ENCODE results near the gene ANKRD44.
A peak's percentile ranks its signal among the peaks of the same experiment; 100 is the strongest.

ANKRD44 gene

DNA sequence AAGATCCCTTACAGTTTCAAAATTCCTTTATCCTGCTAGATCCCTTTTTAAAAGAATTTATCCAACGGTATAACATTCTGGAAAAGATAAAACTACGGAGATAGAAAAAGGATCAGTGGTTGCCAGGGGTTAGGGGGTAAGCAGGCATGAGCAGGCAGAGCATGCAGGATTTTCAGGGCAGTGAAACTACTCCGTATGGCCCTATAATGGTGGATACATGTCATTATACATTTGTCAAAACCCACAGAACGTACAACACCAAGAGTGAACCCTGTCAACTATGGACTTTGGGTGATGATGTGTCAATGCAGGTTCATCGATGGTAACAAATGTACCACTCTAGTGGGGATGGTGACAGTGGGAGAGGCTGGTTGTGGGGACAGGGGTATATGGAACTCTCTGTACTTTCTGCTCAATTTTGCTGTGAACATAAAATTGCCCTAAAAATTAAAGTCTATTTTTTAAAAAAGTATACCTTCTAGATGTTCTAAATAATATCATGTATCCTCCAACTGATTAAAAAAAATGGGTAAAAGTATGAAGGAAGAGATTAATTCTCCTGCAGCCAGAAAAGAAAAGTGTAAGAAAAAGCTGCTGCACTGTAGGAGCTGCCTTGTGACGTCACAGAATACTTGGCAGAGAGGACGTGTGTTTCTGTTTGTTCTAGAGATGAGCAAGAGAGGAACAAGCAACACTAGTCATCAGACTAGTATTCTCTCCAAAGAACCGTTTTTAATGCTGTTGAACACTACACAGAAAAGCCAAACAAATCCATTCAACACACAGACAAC lies 23.6 kb downstream of the ANKRD44 start:
- DNase-seq = peak; percentile 46

DNA sequence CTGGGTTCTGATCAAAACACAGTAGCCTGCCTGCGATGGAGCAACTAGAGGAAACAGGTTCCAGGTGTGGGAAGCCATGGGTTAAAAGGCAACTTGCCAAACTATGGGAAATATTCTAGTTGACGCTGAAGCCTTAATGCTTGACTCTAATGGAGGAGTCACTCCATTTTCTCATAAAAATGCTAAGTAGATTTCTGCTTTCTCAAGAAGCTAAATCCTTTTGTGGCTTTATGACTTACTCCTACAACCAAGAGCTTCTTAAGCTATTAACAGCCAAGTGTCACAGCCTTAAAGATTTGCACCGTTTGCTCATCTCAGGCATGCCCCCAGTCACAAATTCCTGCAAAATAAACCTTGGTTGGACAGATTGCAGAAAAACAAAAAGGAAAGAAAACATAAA lies 25.2 kb downstream of the ANKRD44 start:
- DNase-seq = no peak

DNA sequence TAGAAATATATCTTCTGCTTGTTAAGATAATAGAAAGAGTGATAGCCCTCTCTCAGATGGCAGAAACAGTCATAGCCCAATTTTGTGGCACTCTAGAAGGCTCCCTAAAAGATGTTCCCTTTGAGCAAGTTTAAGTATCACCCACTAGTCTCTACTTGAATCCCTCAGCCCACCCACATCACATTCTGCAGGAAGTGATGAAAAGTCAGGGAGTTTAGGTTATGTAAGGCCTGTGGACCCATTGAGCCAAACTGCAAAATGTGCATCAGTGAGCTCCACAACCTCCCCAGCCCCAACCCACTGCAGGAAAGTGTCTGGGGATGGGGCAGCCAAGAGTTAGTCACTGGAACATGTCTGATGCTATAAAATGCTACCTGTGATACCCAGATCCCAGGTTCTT lies 25.6 kb downstream of the ANKRD44 start:
- DNase-seq = no peak

DNA sequence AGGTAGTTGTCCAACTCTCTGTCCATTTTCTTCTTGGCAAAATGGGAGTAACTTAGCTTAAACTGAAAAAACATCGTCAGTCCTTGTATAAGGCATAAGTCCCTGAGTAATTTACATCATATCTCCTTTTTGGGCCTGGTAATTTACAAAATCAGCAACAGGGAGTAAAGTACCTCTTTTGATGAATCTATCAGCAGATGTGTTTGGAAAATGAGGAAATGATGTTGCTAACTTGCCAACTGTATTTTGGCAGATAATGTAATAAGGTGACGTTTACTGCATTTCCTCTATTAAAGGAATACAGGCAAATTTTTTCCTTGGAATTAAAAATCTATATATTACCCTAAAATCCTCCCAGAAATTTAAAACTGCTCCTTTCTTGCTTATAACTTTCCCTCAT lies 29.2 kb downstream of the ANKRD44 start:
- DNase-seq = no peak

DNA sequence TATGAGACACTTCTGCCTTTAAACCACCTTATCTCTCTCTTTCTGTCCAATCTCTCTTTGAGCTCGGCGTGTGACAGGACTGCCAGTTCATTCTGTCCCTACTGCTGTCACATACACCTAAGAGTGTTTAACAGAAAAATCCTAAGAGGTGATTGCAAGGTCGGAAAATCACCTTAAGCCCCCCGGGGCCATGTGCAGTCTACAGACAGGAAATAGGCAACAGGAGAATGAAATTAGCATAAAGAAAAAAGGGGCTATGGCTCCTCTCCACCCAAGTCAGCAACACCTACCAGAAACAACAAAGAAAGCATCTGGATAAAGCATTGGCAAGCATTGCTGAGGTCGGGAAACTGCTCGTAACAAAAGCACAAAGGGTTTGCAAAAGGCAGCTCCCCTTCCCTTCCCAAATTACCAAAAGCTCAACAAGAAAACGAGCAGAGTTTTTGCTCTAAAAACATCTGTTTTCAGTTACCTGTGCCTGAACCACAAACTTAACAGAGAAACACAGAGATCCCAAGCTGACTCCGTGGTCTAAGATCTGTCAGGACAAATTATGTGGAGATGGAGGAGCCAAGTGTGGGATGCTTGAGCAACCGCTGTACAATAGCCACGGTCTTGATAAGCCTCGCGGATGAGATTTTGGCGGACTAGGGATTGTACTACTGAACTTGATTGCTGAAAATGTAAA lies 30.4 kb downstream of the ANKRD44 start:
- DNase-seq = no peak

DNA sequence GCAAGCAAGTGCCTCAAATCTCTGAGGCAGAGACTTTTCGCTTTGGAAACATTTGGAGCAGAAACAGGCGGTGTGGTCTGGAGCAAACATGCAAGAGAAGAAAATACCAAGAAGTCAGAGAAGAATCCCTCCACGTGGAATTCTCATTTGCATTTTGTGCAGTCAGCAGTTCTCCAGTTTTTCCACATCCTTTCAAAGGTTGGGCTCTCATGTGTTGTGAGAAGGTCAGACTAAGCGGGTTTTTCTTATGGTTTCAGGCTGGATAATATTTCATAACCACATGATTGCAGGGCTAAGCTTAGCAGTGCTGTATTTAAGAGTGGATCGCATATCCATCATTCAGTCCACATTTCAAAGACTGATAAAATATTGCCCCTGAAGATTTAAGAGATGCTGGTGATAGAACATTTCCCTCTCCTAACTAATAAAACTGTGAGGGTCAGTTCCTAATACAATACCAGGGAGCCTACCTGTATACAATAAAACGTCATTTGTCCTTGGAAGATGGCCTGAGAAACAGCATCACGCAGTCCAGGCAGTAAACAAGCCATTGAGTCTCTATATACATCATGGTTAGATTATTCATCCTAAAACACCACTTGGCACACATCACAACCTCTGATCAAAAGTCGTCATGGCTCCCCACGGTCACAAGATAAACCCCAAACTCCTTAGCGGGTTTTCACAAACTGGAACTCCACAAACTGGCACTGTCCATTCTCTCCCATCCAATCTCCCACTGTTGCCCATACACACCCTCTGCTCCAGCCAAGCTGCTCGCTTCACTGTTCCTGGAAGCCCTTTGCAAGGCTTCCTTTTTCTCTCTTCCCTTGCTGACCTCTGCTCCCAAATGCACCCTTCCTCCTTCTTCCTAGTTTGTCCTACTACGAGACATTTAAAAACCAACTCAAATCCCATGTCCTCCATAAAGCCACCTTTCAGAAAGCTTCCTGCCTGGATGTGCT lies 31.5 kb downstream of the ANKRD44 start:
- DNase-seq = no peak

DNA sequence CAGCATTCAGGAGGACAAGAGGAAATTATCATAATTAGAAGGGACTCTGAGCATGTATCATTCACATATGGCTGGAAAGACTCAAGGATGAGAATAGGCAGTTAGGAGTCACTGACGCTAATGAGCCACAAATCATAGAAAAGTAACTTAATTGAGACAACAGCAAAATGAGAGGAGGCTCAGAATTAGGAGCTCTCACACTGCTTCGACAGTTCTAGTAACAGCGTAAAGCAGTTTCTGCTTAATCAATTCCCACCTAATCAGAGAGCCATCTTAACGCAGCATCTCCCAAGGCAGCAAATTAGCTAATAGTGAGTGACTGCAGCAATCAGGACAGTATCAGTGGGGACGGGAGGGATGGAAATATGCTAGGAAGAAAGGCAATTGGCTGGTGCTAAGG lies 32.8 kb downstream of the ANKRD44 start:
- DNase-seq = no peak

DNA sequence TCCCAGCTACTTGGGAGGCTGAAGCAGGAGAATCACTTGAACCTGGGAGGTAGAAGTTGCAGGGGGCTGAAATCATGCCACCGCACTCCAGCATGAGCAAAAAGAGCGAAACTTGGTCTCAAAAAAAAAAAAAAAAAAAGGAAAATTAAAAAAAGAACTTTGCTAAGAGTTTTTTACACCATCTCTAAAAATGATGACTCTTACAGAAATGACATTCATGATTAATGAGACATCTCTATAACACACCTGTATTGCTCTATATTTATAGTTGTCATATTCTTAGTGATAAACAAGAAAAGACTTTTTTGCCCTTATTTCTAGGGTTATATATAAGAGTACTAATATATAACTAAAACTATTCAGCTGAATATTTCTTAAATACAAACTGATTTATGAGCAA lies 34.4 kb downstream of the ANKRD44 start:
- DNase-seq = no peak

DNA sequence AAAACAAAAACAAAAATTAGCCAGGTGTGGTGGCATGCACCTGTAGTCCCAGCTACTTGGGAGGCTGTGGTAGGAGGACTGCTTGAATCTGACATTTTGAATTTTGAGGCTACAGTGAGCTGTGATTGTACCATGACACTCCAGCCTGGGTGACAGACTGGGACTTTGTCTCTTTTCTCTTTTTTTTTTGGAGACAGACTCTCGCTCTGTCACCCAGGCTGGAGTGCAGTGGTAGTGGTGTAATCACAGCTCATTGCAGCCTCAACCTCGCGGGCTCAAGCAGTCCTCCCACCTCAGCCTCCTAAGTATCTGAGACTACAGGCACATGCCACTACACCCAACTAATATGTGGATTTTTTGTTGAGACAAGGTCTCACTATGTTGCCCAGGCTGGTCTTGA lies 35.6 kb downstream of the ANKRD44 start:
- DNase-seq = no peak

DNA sequence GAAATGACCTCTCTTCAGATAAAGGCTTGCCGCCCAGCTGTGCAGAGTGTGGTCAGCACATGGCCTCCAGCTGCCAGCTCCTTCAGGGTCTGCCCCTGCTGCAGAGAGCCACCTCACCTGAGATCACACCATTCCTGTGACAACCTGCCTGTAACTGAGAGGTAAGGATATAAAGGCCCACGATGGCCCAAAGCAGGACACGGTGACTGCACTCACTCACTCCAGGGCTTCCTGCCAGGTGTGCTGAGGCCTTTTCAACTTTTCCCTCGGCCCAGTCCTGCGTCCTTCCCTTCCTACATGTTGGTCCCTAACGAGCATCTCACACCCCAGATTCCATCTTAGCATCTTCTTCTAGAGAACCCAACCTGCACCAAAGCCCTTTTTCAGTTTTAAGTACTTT lies 36.2 kb downstream of the ANKRD44 start:
- no peak for DNase-seq

DNA sequence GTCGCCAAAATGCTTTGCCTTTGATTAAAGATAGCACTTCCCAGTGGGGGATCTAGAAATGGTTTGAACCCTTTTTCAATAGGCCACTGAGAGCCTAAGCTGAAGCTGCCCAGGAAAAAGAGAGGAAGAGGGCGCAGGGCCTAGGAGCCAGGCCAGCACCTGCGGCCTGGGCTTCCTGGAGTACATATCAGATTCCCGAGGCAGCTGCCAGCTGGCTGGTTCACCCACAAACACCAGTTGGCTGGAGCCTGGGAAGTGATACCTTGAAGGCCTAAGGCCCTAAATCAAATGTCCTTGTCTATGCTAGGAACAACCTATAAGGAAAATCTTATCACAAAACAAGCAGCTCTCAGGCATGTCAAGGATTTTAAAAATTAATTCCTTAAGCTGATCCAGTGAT lies 37.1 kb downstream of the ANKRD44 start:
- no peak for DNase-seq

DNA sequence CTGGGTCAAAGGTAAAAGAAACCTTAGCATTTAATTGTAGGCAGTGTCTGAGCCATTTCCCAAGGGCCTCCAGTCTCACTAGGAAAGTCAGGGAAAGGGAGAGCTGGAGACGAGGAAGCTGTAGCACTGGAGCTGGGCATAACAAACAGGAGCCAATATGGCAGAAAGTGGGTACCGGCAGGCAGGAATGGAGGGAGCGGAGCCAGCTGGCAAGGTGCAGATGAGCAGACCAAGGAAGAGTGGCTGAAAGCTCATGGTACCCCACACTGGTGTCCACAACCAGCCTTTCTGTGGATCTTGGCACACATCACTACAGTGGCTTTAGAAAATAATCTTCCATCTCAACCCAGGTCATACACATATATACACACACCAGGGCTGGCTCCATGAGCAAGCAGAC lies 40.0 kb downstream of the ANKRD44 start:
- DNase-seq = no peak

DNA sequence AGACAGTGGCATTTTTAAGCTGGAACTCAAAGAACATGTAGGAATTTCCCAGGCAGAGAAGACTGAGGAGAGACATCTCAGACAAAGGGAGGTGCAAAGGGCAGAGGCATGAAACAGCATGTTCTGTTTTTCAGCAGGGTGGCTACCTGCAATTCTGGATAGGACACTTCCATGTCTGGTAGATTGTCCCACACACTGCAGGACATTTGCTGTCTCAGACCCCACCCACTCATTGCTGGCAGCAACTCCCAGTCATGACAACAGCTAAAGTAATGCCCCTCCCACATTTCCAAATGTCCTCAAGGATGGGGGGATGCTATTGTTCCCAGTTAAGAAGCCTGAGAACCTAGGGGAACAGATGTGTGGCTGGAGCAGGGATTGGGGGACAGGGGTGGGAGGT lies 40.8 kb downstream of the ANKRD44 start:
- no peak for DNase-seq

DNA sequence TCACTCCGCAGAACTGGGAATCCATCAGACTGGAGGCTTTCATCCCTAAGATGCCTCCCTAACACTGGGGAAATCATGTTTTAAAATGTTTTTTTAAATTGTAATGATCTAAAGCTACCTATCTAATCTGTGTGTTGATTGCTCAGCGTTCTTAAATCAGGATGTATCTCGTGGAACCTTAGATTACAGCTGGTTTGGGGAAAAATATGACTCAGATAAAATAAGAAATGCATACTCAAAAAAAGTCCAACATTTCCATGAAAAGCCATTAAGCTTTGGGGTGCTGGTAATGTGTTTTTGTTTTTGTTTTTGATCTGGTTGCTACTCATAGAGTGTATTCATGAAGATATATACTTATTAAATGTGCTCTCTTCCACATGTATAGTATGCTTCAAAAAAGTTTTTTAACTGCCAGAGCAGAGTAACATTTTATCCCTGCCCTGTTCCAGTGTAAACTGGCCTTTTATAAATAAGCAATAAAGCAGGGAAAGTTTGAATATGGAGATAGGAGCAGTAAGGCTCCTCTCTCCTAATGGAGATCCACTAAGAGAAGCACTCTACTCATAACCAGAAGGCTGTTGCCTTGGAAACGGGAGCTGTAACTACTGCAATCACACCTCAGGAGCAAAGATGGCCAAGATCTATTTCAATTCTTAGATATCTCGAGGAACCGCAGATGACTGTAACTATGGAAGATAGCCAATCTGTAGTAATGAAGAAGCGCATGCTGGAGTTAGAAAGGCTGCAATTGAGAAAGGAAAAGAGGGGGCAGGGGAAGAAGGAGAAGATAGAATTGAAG lies 41.6 kb downstream of the ANKRD44 start:
- DNase-seq = no peak

DNA sequence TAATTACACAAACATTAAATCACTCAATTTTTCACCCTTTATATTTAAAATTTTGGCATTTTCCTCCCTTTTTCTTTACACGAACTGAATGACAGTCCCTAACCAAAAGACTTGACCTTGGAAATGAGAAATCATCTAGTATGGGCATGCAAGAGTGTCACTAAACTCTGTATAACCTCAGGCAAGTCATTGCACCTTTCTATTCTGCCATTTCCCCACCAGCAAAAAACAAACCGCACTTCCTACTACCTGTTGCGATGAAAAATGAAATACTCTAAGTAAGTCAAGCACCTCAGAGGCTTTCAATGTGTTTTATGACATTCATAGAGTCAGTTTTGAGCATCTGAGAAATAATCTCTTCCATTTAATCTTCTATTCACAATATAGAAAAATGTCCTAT lies 44.1 kb downstream of the ANKRD44 start:
- DNase-seq = no peak

DNA sequence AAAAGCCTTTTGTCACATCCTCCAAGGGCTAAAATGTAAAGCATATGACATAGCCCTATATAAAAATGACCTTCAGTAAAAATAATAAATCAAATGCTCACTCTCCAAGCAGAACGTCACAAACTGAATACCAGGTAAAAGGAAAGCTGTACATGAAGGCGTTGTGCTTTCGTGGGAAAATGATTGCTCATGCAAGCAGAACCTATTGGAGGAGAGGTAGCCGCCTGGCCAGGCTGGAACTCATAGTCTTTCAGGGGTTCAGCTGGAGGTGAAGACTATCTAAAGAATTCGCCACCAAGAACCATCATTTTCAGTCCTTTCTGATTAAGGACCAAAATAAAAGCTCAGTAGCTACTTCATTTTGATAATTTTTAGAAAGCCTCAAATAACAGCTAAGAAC lies 44.7 kb downstream of the ANKRD44 start:
- DNase-seq = no peak

DNA sequence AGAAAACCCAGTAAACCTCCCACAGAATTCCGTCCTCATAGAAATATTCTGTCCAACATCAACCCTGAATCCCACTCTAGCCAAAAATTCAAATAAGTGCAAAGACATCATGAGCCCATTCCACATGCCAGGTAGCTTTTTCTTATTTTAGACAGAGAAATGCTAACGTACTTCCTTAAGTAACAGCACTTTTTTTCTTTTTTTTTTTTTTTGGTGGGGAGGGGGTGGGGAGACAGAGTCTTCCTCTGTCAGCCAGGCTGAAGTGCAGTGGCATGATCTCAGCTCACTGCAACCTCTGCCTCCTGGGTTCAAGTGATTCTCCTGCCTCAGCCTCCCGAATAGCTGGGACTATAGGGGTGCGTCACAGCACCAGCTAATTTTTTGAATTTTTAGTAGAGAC lies 45.5 kb downstream of the ANKRD44 start:
- DNase-seq = no peak

DNA sequence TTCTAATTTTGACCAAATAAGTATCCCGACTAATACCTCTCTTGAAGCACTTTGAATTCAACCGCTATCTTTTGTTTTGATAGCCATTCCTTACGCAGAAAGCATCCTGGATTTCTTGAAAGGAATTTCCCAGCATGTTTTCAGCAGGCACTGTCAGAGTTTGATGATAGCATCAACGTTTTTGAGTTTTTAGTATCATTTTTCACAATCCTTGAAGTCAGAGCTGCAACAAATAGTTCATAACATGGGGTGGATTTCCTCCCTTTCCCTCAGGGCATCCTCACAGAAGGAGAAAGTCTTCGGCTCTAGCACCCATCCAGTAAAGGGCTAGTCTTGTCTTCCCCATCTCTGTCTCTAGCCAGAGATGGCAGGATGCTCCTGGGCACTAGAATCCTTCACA lies 46.2 kb downstream of the ANKRD44 start:
- no peak for DNase-seq

DNA sequence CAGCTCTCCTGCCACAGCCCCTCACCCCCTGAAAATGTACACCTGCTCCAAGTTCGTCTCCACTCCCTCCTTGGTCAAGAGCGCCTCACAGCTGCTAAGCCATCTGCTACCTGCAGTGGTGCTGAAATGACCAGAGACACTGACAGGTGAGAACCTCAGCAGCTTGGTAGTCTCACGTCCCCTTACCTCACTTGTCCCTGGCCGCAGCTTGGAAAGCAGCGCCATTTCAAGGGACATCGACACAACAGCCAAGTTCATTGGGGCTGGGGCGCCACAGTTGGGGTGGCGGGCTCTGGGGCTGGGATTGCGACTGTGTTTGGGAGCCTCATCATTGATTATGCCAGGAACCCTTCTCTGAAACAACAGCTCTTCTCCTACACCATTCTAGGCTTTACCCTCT lies 47.5 kb downstream of the ANKRD44 start:
- no peak for DNase-seq

DNA sequence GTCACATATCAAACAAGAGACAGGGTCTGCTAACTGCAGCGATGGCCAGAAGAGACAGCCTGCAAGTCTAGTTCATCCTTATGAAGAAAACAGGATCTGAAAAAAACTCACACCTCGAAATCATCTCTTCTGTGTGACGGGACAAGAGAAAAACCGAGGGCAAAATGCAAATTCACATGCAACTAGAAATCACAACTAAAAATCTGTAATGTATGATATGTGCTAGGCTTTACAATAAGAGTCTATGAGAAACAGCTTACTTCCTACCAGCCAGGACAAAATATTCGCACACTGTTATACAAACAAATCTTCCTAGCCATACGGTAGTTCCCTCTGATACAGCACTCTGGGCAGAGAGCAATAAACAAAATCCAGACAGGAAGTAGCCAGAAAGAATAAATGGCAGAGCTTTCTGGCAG lies 48.8 kb downstream of the ANKRD44 start:
- no peak for DNase-seq

DNA sequence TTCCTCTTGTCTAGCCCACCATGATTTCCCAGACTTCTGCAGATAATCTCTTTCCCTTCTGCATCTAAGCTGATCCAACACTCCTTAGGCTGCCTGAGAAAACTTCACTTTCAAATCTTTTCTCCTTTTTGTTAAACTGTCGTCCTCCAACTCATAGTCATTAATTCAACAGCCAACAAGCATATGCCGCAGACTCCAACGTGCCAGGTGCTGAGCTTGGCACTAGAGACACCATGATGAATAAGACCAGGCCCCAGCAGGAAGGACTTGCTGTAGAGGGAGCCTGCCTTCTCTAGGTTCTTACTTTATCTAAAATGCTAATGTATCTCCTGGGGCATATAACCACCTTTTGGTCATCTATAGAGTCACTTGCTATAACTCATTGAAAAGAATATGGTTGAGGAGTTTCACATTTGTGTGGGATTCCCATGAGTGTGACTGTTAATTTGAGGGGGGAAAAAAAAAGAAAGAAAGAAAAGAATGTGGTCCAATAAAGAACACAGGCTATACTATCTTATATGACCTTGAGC lies 51.0 kb downstream of the ANKRD44 start:
- no peak for DNase-seq

DNA sequence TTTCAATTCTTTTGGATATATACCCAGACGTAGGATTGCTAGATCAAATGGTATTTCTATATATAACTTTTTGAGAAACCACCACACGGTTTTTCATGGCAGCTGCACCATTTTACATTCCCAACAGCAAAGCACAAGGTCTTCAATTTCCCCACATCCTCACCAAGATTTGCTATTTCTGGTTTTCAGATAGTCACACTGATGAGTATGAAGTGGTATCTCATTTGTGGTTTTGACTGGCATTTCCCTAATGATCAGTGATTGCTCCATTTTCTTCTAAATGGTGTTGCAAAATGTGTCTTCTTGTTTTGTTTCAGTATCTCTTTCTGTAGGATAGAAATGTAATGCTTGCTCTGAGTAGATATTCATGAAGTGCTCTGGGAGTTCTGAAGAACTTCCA lies 52.0 kb downstream of the ANKRD44 start:
- DNase-seq = no peak
